ENCODE data around the gene TNFSF18.

TNFSF18 gene

GRCh38 chr1:173038875-173039554 is 11.7 kb downstream of the TNFSF18 start:
- no peak for DNase-seq

DNA sequence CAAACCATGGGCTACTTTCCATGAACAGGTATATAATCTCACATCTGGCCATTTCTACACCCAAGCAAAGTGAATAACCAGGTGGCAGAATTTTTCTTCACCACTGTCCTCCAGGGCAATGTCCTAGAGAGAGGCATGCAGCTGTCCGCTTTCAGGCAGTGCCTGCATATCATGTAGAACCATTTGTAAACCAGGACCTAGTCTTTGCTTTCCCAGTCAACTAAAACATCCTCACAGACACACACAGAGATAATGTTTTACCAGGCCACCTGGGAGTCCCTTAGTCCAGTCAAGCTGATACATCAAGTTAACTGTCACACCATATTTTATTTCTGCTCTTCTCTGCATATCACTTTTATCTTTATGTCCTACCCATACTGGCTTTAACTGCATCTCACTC is 26.2 kb downstream of the TNFSF18 start:
- no peak for DNase-seq

DNA sequence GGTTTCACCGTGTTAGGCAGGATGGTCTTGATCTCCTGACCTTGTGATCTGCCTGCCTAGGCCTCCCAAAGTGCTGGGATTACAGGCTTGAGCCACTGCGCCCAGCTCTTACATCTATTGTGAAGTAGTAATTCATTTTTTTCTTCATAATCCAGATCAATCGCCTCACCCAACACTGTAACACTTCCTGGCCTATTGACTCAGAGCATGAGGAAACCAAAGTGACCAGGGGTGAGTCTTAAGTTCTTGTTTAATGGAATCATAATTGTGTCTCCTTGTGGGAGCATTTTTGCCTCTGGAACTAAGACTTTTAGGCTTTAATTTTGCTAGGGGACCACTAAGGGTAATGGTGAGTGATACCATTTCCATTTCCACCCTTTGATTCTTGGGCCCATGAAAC is 27.4 kb downstream of the TNFSF18 start:
- DNase-seq = no peak

GRCh38 chr1:173020138-173020750 is 30.5 kb downstream of the TNFSF18 start:
- no peak for DNase-seq

GRCh38 chr1:173017792-173018191 is 32.9 kb downstream of the TNFSF18 start:
- no peak for DNase-seq

DNA sequence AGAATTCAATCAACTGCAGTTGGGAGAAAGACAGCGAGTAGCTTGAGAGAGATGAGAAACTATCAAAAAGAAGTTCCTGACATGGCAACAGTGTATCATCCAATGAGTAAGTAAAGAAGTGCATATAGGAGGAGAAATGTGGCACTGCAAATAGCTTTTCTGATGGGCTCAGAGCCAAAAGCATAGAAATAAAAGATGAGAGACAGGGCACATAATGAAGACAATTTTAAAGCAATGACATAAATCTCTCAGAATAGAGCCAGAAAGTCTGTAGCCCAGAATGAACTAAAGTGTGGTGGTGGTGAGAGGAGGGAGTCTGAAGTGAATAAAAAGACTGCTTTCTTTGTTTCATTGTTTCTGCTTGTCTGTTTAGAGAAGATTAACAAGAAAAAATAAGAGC is 34.3 kb downstream of the TNFSF18 start:
- no peak for DNase-seq

GRCh38 chr1:173015629-173016028 is 35.1 kb downstream of the TNFSF18 start:
- no peak for DNase-seq

DNA sequence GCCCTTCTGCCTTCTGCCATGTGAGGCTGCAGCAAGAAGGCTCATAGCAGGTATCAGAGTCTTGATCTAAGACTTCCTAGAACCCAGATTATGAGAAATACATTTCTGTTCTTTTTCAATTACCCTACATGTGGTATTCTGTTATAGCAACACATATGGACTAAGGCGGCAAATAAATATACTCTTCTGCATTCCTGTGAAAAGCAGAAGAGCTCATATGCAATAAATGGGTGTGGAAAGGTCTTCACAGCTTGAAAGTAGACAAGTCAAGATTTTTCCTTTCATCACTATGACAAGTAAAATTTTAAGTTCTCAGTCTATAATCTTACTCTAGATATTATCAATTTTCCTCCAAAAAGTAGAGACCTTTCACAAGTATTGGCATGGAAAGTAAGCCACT is 36.6 kb downstream of the TNFSF18 start:
- DNase-seq = no peak

- DNase-seq = no peak
Observed at GRCh38 chr1:173012126-173012525, 38.6 kb downstream of the TNFSF18 start.

- no peak for DNase-seq
Observed at GRCh38 chr1:173009597-173009996, 41.1 kb downstream of the TNFSF18 start.

- DNase-seq = no peak
Observed at GRCh38 chr1:173005196-173005864, 45.4 kb downstream of the TNFSF18 start.

GRCh38 chr1:173002891-173003838 is 47.6 kb downstream of the TNFSF18 start:
- no peak for DNase-seq

- DNase-seq = no peak
Observed at GRCh38 chr1:172999349-172999748, 51.4 kb downstream of the TNFSF18 start.

GRCh38 chr1:172997941-172998361 is 52.8 kb downstream of the TNFSF18 start:
- no peak for DNase-seq

- DNase-seq = no peak
Observed at GRCh38 chr1:172993640-172994039, 57.1 kb downstream of the TNFSF18 start.

- no peak for DNase-seq
Observed at GRCh38 chr1:172991674-172992400, 58.9 kb downstream of the TNFSF18 start.

- no peak for DNase-seq
Observed at GRCh38 chr1:172990598-172991215, 60.0 kb downstream of the TNFSF18 start.
